HK-2 (cell line): Measurements from ENCODE around the gene CCDC71.

ENCODE experiments used
- DNase-seq: peaks from one replicate; pipeline ENCODE4 v3.0.0-alpha.2; 2018; ENCODE audit not compliant: unreplicated experiment

Gene CCDC71

GRCh38 chr3:49131576-49131975, 34.6 kb downstream of the CCDC71 start:
- no peak for DNase-seq

GRCh38 chr3:49131040-49131439, 35.1 kb downstream of the CCDC71 start:
- no peak for DNase-seq

GRCh38 chr3:49124991-49125670, 41.0 kb downstream of the CCDC71 start:
- no peak for DNase-seq

GRCh38 chr3:49124203-49124602, 41.9 kb downstream of the CCDC71 start:
- DNase-seq, result no peak

GRCh38 chr3:49123687-49124086, 42.4 kb downstream of the CCDC71 start:
- no peak for DNase-seq

- DNase-seq, result no peak
Observed at GRCh38 chr3:49122886-49123545, 43.1 kb downstream of the CCDC71 start.

GRCh38 chr3:49122451-49122850, 43.7 kb downstream of the CCDC71 start:
- no peak for DNase-seq

- DNase-seq, result no peak
Observed at GRCh38 chr3:49122022-49122421, 44.1 kb downstream of the CCDC71 start.

- no peak for DNase-seq
Observed at GRCh38 chr3:49121132-49121736, 44.9 kb downstream of the CCDC71 start.

- DNase-seq, result no peak
Observed at GRCh38 chr3:49120438-49121131, 45.5 kb downstream of the CCDC71 start, which contains the start of gene USP19. Gene USP19 (minus strand): TSS chr3:49120823. CDS start chr3:49119145, 1,678 bp downstream.

- no peak for DNase-seq
Observed at GRCh38 chr3:49120096-49120437, 46.1 kb downstream of the CCDC71 start.

GRCh38 chr3:49119439-49119838, 46.7 kb downstream of the CCDC71 start:
- DNase-seq, result no peak

GRCh38 chr3:49119036-49119435, 47.1 kb downstream of the CCDC71 start:
- DNase-seq, result no peak
